Esophagus muscularis mucosa (tissue), 4 donors: ENCODE results near the gene ZNF485. TPM values are rescaled to one million over a fixed set of nuclear protein-coding genes. Genes with fewer than 3 reads are reported as not detected.

Experiments used
- DNase-seq: peaks from one replicate; pipeline ENCODE4 v3.0.0-alpha.2; 2017; ENCODE audit errors: extremely low spot score
- H3K27ac ChIP-seq, 4 donors: fragments of 200-600 bp; sonication (generic); replicated peaks in 1 of 4; 1 replicate in 3 of 4; 2 replicates in 1 of 4; pipeline ENCODE4 v1.5.1; 2016 to 2019; ENCODE audit warnings: mild to moderate bottlenecking in 1 of 4
- H3K27me3 ChIP-seq, 4 donors: fragments of 200-600 bp; sonication (generic); one replicate each; pipeline versions ENCODE4 v1.5.1 to v1.6.0; 2016 to 2019
- H3K36me3 ChIP-seq, 4 donors: fragments of 200-600 bp; sonication (generic); one replicate each; pipeline ENCODE4 v1.5.1; 2016 to 2019
- H3K4me1 ChIP-seq, 4 donors: fragments of 200-600 bp; sonication (generic); one replicate each; pipeline ENCODE4 v1.5.1; 2016 to 2019
- H3K4me3 ChIP-seq, 4 donors: fragments of 200-600 bp; sonication (generic); 1 replicate in 2 of 4; 2 replicates in 2 of 4; pipeline ENCODE4 v1.5.1; 2016 to 2019; ENCODE audit warnings: mild to moderate bottlenecking in 4 of 4, moderate library complexity in 1 of 4
- H3K9me3 ChIP-seq, 4 donors: fragments of 200-600 bp; sonication (generic); 1 replicate in 3 of 4; 2 replicates in 1 of 4; pipeline ENCODE4 v1.5.1; 2016 to 2019
- CTCF ChIP-seq, 3 experiments: fragments of 200-600 bp in 2 of 3; fragments of 450-650 bp in 1 of 3; sonication (generic) in 2 of 3; IDR thresholded peaks; one replicate each; pipeline ENCODE4 v1.5.1; 2017 to 2019; ENCODE audit warnings: antibody characterized with exemption in 3 of 3, mild to moderate bottlenecking in 2 of 3, moderate library complexity in 1 of 3
- EP300 ChIP-seq: sonication (generic); formaldehyde crosslinking; IDR thresholded peaks from one replicate; pipeline ENCODE4 v1.6.1; 2017; ENCODE audit warnings: antibody characterized with exemption
- POLR2A ChIP-seq: fragments of 450-650 bp; IDR thresholded peaks from one replicate; pipeline ENCODE4 v1.6.1; 2017; ENCODE audit warnings: antibody characterized with exemption, moderate library complexity, mild to moderate bottlenecking, low read depth
- POLR2AphosphoS5 ChIP-seq, 2 donors: sonication (generic); formaldehyde crosslinking; IDR thresholded peaks; one replicate each; pipeline ENCODE4 v1.6.1; 2017; ENCODE audit warnings: antibody characterized with exemption in 2 of 2
- WGBS: methylation state at CpG from one replicate; pipeline ENCODE4 v1.1.5; 2018; 5-methylcytosine and 5-hydroxymethylcytosine counted together
- intact Hi-C: fragments of 100-400 bp; cut with DNase I; formaldehyde crosslinking; loops from one replicate; pipeline ENCODE4 v1.15.1; 2023
- total RNA-seq, 4 donors: library from RNA; depleted of rRNA; stranded (reverse); fragments of >200 nt; gene quantifications; one replicate each; pipeline versions ENCODE4 v1.1.0 to v1.2.1, GENCODE V29; 2016

Gene ZNF485
- total RNA-seq, 4 donors from 2014 or later: 1.9 to 2.8 (median 2.2) TPM

DNA sequence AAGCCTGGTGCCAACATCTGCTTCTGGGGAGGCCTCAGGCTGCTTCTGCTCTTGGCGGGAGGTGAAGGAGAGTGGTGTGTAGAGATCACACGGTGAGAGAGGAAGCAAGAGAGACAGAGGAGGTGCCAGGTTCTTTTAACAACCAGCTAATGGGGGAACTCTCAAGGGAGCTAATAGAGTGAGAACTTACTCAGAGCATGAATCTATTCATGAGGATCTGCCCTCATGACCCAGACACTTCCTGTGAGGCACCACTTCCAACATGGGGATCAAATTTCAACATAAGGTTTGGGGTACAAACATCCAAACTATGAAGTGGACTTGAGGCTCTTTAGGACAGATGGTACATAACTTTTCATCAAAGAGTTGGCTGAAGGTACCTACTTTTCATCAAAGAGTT lies 47.5 kb downstream of the ZNF485 start:
- no peak for TF ChIP-seq POLR2AphosphoS5 (IDR thresholded peaks at IDR 0.05)
- TF ChIP-seq EP300: no peak
- TF ChIP-seq POLR2A: no peak
- TF ChIP-seq CTCF (IDR thresholded peaks at IDR 0.05): no peak
- intact Hi-C loops: no loop called here
- no peak for DNase-seq
- Histone ChIP-seq H3K4me3 (no peak overlapping the region), H3K27ac (no peak overlapping the region), H3K36me3 (no peaks in the 10 kb centered on the region), H3K27me3 (peaks cover 0 to 9% (median 0%) of the 10 kb centered on the region in 4 donors), H3K9me3 (no peaks in the 10 kb centered on the region), H3K4me1 (peaks cover 0 to 15% (median 7%) of the 10 kb centered on the region in 4 donors)
- WGBS: 49% methylated on average over 2 of the region's 2 CpGs

GRCh38 chr10:43655311-43655710 lies 49.1 kb downstream of the ZNF485 start:
- Histone ChIP-seq H3K27ac (no peak overlapping the region), H3K9me3 (no peaks in the 10 kb centered on the region), H3K4me1 (peaks cover 0 to 8% (median 0%) of the 10 kb centered on the region in 4 donors), H3K4me3 (no peak overlapping the region), H3K36me3 (no peaks in the 10 kb centered on the region), H3K27me3 (peaks cover 0 to 19% (median 0%) of the 10 kb centered on the region in 4 donors)
- intact Hi-C loops: no loop called here
- WGBS: 90% methylated on average over 8 of the region's 8 CpGs
- TF ChIP-seq POLR2AphosphoS5 (IDR thresholded peaks at IDR 0.05) (no peak), CTCF (IDR thresholded peaks at IDR 0.05) (no peak), POLR2A (no peak)
- no peak for DNase-seq

DNA sequence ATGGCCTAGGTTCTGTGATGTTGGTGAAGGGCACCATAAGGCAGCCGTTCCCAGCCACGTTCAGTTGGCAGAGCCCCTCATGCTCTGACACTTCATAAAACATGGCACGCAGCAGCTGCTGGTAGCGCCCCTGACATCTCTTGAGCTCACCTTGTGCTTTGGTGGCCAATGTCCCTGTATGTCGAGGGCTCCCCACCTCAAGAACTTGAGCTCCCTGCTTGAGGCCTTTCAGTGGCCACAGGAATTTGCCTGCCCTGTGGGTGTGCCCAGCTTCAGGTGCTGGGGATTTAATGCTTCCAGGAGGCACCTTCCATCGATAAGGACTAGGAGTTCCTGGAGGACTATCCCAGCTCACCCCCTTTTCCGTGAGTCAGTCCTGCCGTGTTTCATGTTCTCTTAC lies 52.0 kb downstream of the ZNF485 start:
- H3K9me3 ChIP-seq: no peaks in the 10 kb centered on the region
- WGBS: 88% methylated on average over 6 of the region's 8 CpGs
- TF ChIP-seq POLR2AphosphoS5 (IDR thresholded peaks at IDR 0.05) (no peak), CTCF (IDR thresholded peaks at IDR 0.05) (no peak), POLR2A (no peak), EP300 (no peak)
- peaks cover 0 to 8% (median 0%) of the 10 kb centered on the region in 4 donors for H3K4me1 ChIP-seq
- no peaks in the 10 kb centered on the region for H3K36me3 ChIP-seq
- no peak overlapping the region for H3K4me3 ChIP-seq
- H3K27me3 ChIP-seq: peaks cover 0 to 14% (median 0%) of the 10 kb centered on the region in 4 donors
- H3K27ac ChIP-seq: no peak overlapping the region
- intact Hi-C loops: no loop called here
- DNase-seq: peak; percentile 80

DNA sequence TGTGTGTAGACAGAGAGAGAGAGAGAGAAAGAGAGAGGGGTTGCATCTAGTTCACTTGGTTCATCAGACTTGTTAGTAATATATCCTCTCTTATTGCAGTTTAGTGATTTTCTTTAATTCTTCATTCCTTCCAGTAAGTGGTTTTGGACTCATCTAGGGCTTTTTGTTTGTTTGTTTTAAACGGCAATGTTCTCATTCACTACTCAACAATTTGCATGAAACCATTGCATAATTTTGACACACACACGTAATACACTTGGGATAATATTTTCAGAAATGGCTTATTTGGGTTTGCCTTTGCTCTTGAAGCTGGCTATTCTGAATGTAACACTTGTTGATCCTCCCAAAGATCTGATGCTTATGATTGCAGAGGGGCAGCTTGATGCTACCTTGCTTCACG lies 58.8 kb downstream of the ZNF485 start:
- TF ChIP-seq POLR2AphosphoS5 (IDR thresholded peaks at IDR 0.05) (no peak), EP300 (no peak), CTCF (IDR thresholded peaks at IDR 0.05) (no peak), POLR2A (no peak)
- Histone ChIP-seq H3K27ac (no peak overlapping the region), H3K9me3 (no peaks in the 10 kb centered on the region), H3K36me3 (no peaks in the 10 kb centered on the region), H3K4me3 (no peak overlapping the region), H3K4me1 (peaks cover 0 to 8% (median 7%) of the 10 kb centered on the region in 4 donors), H3K27me3 (peaks cover 0 to 37% (median 8%) of the 10 kb centered on the region in 4 donors)
- DNase-seq: no peak
- intact Hi-C loops: no loop called here
- WGBS: 53% methylated on average over 3 of the region's 3 CpGs

DNA sequence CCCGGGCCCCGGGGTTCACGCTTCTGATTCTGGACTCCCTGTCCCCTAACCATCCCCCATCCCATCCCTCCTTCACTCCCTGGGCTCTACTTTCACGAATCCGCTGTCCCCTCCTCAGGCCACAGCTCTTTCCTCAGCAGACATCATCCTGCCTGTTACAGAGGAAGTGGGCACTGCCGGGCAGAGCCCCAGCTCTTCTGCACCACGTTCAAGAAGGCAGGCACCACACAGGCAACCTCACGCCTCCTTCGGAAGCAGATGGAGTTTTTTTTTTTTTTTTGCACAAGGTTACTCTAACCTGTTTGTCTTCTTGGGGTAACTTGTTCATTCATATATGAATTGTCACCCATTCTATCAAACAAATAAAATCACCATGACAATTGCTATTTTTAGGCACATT lies 60.3 kb downstream of the ZNF485 start:
- no peak for DNase-seq
- TF ChIP-seq CTCF (IDR thresholded peaks at IDR 0.05) (no peak), EP300 (no peak), POLR2AphosphoS5 (IDR thresholded peaks at IDR 0.05) (no peak), POLR2A (no peak)
- peaks cover 0 to 11% (median 7%) of the 10 kb centered on the region in 4 donors for H3K4me1 ChIP-seq
- H3K27me3 ChIP-seq: peaks cover 0 to 49% (median 8%) of the 10 kb centered on the region in 4 donors
- H3K36me3 ChIP-seq: no peaks in the 10 kb centered on the region
- 77% methylated on average over 9 of the region's 9 CpGs for WGBS
- H3K9me3 ChIP-seq: no peaks in the 10 kb centered on the region
- intact Hi-C loops: no loop called here
- H3K4me3 ChIP-seq: no peak overlapping the region
- no peak overlapping the region for H3K27ac ChIP-seq
